SK-N-SH (cell line): ENCODE results near the gene ZNF19. TPM values are rescaled to one million over a fixed set of nuclear protein-coding genes. Genes with fewer than 3 reads are reported as not detected.

Source experiments
- CTCF ChIA-PET: fragments of 300-600, 350-600 bp; formaldehyde crosslinking; extraction: SDS; loops from one replicate; lab custom pipeline; 2021; lab: Yijun Ruan, JAX
- POLR2A ChIA-PET: fragments of 350-600 bp; sonication (Branson Sonifier 250); formaldehyde crosslinking; extraction: SDS; loops from one replicate; lab custom pipeline; 2020; ENCODE audit warnings: antibody characterized with exemption, inconsistent platforms; lab: Yijun Ruan, JAX
- DNase-seq: peaks from one replicate; pipeline ENCODE4 v3.0.0; 2012
- H2AFZ ChIP-seq: fragments of 200-600 bp; sonication (generic); 2 replicates; pipeline ENCODE4 v1.8.1; 2016; ENCODE audit warnings: antibody characterized with exemption, mild to moderate bottlenecking, low read depth
- H3F3A ChIP-seq: fragments of 200-600 bp; sonication (generic); replicated peaks from 2 replicates; pipeline ENCODE3; 2016; ENCODE audit warnings: antibody characterized with exemption, mild to moderate bottlenecking; ENCODE audit not compliant: insufficient read depth
- H3K27ac ChIP-seq, 2 experiments: fragments of 200-500 bp in 1 of 2; fragments of 200-600 bp in 1 of 2; sonication (Bioruptor generic) in 1 of 2; sonication (generic), shearing (Covaris generic) in 1 of 2; 2 replicates each; pipeline versions ENCODE4 v1.5.1 to v1.6.1; 2014 to 2016; ENCODE audit warnings: low read depth in 2 of 2, inconsistent platforms in 1 of 2, low read length in 1 of 2, mild to moderate bottlenecking in 1 of 2, mixed read lengths in 1 of 2
- H3K27me3 ChIP-seq: fragments of 200-600 bp; sonication (generic), shearing (Covaris generic); 2 replicates; pipeline ENCODE4 v1.6.1; 2016; ENCODE audit warnings: mixed run types; ENCODE audit not compliant: insufficient read depth
- H3K36me3 ChIP-seq, 2 experiments: fragments of 200-500 bp in 1 of 2; fragments of 200-600 bp in 1 of 2; sonication (Bioruptor generic) in 1 of 2; sonication (generic) in 1 of 2; replicated peaks in 1 of 2; 2 replicates each; pipeline versions ENCODE3 to v1.5.1; 2014 to 2016; ENCODE audit warnings: low read length in 1 of 2, mild to moderate bottlenecking in 1 of 2; ENCODE audit not compliant: insufficient read depth in 2 of 2, control insufficient read depth in 1 of 2
- H3K4me1 ChIP-seq, 2 experiments: fragments of 200-500 bp in 1 of 2; fragments of 200-600 bp in 1 of 2; sonication (Bioruptor generic) in 1 of 2; sonication (generic), shearing (Covaris generic) in 1 of 2; 2 replicates each; pipeline versions ENCODE4 v1.5.1 to v1.6.1; 2014 to 2016; ENCODE audit warnings: low read depth in 1 of 2, low read length in 1 of 2, mixed run types in 1 of 2; ENCODE audit not compliant: insufficient read depth in 2 of 2, control insufficient read depth in 1 of 2
- H3K4me2 ChIP-seq: fragments of 200-600 bp; sonication (generic), shearing (Covaris generic); 2 replicates; pipeline ENCODE4 v1.6.1; 2017; ENCODE audit warnings: mixed run types
- H3K4me3 ChIP-seq, 2 experiments: fragments of 200-500 bp in 1 of 2; fragments of 200-600 bp in 1 of 2; sonication (Bioruptor generic) in 1 of 2; sonication (generic), shearing (Covaris generic) in 1 of 2; 2 replicates each; pipeline versions ENCODE4 v1.5.1 to v1.8.1; 2014 to 2016; ENCODE audit warnings: low read depth in 2 of 2, inconsistent platforms in 1 of 2, low read length in 1 of 2, mild to moderate bottlenecking in 1 of 2, mixed read lengths in 1 of 2, moderate library complexity in 1 of 2
- H3K79me2 ChIP-seq: fragments of 200-600 bp; sonication (generic); 2 replicates; pipeline ENCODE4 v1.8.1; 2017; ENCODE audit warnings: mild to moderate bottlenecking; ENCODE audit not compliant: insufficient read depth
- H3K9ac ChIP-seq: fragments of 200-600 bp; sonication (generic); 2 replicates; pipeline ENCODE4 v1.6.1; 2017; ENCODE audit warnings: mixed run types
- H3K9me2 ChIP-seq: fragments of 200-600 bp; sonication (generic); 2 replicates; pipeline ENCODE4 v1.6.1; 2017; ENCODE audit warnings: mixed run types
- H3K9me3 ChIP-seq: fragments of 200-600 bp; sonication (generic); 2 replicates; pipeline ENCODE4 v1.6.1; 2017; ENCODE audit warnings: mixed run types, mild to moderate bottlenecking, moderate library complexity
- H4K20me1 ChIP-seq: fragments of 200-600 bp; sonication (generic); 2 replicates; pipeline ENCODE4 v1.6.1; 2017; ENCODE audit warnings: mild to moderate bottlenecking, mixed run types; ENCODE audit not compliant: insufficient read depth
- CHD2 ChIP-seq: fragments of 150-350 bp; IDR thresholded peaks from 2 replicates; pipeline ENCODE4 v1.6.1; 2018; ENCODE audit warnings: low read length; ENCODE audit not compliant: partially characterized antibody
- ELF1 ChIP-seq: IDR thresholded peaks from 2 replicates; pipeline ENCODE4 v1.4.0; 2012
- EZH2phosphoT487 ChIP-seq: fragments of 200-600 bp; sonication (generic); IDR thresholded peaks from 2 replicates; pipeline ENCODE4 v1.6.1; 2017; ENCODE audit warnings: low read depth, mixed run types, mild to moderate bottlenecking, antibody characterized with exemption, moderate library complexity, borderline replicate concordance
- FOXM1 ChIP-seq: IDR thresholded peaks from 2 replicates; pipeline ENCODE4 v1.4.0; 2012; ENCODE audit warnings: low read depth, mild to moderate bottlenecking
- GATA2 ChIP-seq: sonication (generic); formaldehyde crosslinking; IDR thresholded peaks from 2 replicates; pipeline ENCODE4 v1.5.0; 2020; ENCODE audit warnings: mild to moderate bottlenecking, missing genetic modification reagents
- MAX ChIP-seq: IDR thresholded peaks from 2 replicates; pipeline ENCODE4 v1.4.0; 2012; ENCODE audit warnings: low read depth
- MXI1 ChIP-seq: IDR thresholded peaks from 2 replicates; pipeline ENCODE4 v1.6.1; 2012; ENCODE audit warnings: mild to moderate bottlenecking, low read depth, low read length, improper control_type of control experiment
- NFIC ChIP-seq: IDR thresholded peaks from 2 replicates; pipeline ENCODE4 v1.4.0; 2012; ENCODE audit warnings: borderline replicate concordance
- POLR2AphosphoS5 ChIP-seq: IDR thresholded peaks from 2 replicates; pipeline ENCODE4 v1.6.1; 2012; ENCODE audit warnings: low read depth, low read length
- RCOR1 ChIP-seq: fragments of 150-350 bp; IDR thresholded peaks from 2 replicates; pipeline ENCODE4 v1.6.1; 2017; ENCODE audit warnings: antibody characterized with exemption, low read length
- TAF1 ChIP-seq: IDR thresholded peaks from 2 replicates; pipeline ENCODE4 v1.6.1; 2012; ENCODE audit warnings: low read depth, mild to moderate bottlenecking, low read length, moderate library complexity, borderline replicate concordance
- TCF12 ChIP-seq: IDR thresholded peaks from 2 replicates; pipeline ENCODE4 v1.4.0; 2012
- TEAD4 ChIP-seq: IDR thresholded peaks from 2 replicates; pipeline ENCODE4 v1.4.0; 2012; ENCODE audit warnings: mild to moderate bottlenecking, borderline replicate concordance; ENCODE audit not compliant: insufficient read depth
- ZBTB33 ChIP-seq: IDR thresholded peaks from 2 replicates; pipeline ENCODE4 v1.4.0; 2012; ENCODE audit warnings: low read depth, borderline replicate concordance
- WGBS: methylation state at CpG from one replicate; pipeline ENCODE4 v1.1.6; 2017; ENCODE audit warnings: low lambda C conversion rate; 5-methylcytosine and 5-hydroxymethylcytosine counted together
- polyA plus RNA-seq, 3 experiments: library from polyadenylated mRNA; depleted of rRNA; stranded (reverse); fragments of >200 nt; gene quantifications; 2 replicates each; pipeline ENCODE4 v1.2.3, GENCODE V29; 2012
- TF ChIP-seq, protein P1 (sequence below): fragments of 150-350 bp; IDR thresholded peaks from 2 replicates; pipeline ENCODE4 v1.6.1; 2016; ENCODE audit warnings: mild to moderate bottlenecking, low read depth, low read length
- TF ChIP-seq, protein P2 (sequence below): fragments of 200-600 bp; sonication (generic); IDR thresholded peaks from 2 replicates; pipeline ENCODE4 v1.6.1; 2017; ENCODE audit warnings: antibody characterized with exemption, mild to moderate bottlenecking, moderate library complexity

ZNF19 gene
- polyA plus RNA-seq, 1 of the 3 experiments (the other 2 are of a cell fraction), result 1.4 TPM

GRCh38 chr16:71513302-71513701, 24.2 kb upstream of the ZNF19 start:
- Histone ChIP-seq H3K36me3 (no peaks in the 10 kb centered on the region), H3K27me3 (no peaks in the 10 kb centered on the region; the same call in 1 of the 2 replicates), H3K9me2 (no peaks in the 10 kb centered on the region), H3F3A (no peaks in the 10 kb centered on the region), H4K20me1 (no peaks in the 10 kb centered on the region), H3K79me2 (no peaks in the 10 kb centered on the region), H3K4me2 (no peak overlapping the region), H2AFZ (no peak overlapping the region), H3K9ac (no peak overlapping the region), H3K4me1 (no peaks in the 10 kb centered on the region), H3K4me3 (no peak overlapping the region), H3K27ac (no peak overlapping the region), H3K9me3 (no peaks in the 10 kb centered on the region)
- 8% methylated on average over 1 of the region's 1 CpG for WGBS
- CTCF ChIA-PET, result no interaction called here
- POLR2A ChIA-PET, result no interaction called here
- TF ChIP-seq TEAD4 (no peak), POLR2AphosphoS5 (no peak), EZH2phosphoT487 (no peak), ELF1 (no peak), FOXM1 (no peak), CHD2 (no peak), TCF12 (no peak)
- TF ChIP-seq, protein P1, sequence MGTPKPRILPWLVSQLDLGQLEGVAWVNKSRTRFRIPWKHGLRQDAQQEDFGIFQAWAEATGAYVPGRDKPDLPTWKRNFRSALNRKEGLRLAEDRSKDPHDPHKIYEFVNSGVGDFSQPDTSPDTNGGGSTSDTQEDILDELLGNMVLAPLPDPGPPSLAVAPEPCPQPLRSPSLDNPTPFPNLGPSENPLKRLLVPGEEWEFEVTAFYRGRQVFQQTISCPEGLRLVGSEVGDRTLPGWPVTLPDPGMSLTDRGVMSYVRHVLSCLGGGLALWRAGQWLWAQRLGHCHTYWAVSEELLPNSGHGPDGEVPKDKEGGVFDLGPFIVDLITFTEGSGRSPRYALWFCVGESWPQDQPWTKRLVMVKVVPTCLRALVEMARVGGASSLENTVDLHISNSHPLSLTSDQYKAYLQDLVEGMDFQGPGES, result no peak
- TF ChIP-seq, protein P2, sequence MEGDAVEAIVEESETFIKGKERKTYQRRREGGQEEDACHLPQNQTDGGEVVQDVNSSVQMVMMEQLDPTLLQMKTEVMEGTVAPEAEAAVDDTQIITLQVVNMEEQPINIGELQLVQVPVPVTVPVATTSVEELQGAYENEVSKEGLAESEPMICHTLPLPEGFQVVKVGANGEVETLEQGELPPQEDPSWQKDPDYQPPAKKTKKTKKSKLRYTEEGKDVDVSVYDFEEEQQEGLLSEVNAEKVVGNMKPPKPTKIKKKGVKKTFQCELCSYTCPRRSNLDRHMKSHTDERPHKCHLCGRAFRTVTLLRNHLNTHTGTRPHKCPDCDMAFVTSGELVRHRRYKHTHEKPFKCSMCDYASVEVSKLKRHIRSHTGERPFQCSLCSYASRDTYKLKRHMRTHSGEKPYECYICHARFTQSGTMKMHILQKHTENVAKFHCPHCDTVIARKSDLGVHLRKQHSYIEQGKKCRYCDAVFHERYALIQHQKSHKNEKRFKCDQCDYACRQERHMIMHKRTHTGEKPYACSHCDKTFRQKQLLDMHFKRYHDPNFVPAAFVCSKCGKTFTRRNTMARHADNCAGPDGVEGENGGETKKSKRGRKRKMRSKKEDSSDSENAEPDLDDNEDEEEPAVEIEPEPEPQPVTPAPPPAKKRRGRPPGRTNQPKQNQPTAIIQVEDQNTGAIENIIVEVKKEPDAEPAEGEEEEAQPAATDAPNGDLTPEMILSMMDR, result no peak
- DNase-seq, result no peak

- ChIA-PET CTCF (interaction anchor here (3.6 kb wide), 1 partner anchor 94 kb away, joined by 11 read pairs; no protein-coding TSS in a partner anchor), POLR2A (no interaction called here)
- no peak overlapping the region for H3K27ac ChIP-seq
Measured at GRCh38 chr16:71507061-71507460, 17.9 kb upstream of the ZNF19 start.

More at GRCh38 chr16:71507061-71507460, 17.9 kb upstream of the ZNF19 start:
- H3K36me3 ChIP-seq, result no peaks in the 10 kb centered on the region
- H3K4me2 ChIP-seq, result no peak overlapping the region
- TF ChIP-seq MAX (no peak), TAF1 (no peak), TCF12 (no peak), ZBTB33 (no peak), NFIC (no peak), GATA2 (CRISPR knock-in tag) (no peak), RCOR1 (no peak), MXI1 (no peak)
- 3% methylated on average over 1 of the region's 1 CpG for WGBS
- H3K4me1 ChIP-seq, result no peaks in the 10 kb centered on the region
- H3K9ac ChIP-seq, result no peak overlapping the region
- H3K9me2 ChIP-seq, result no peaks in the 10 kb centered on the region
- H3K4me3 ChIP-seq, result no peak overlapping the region
- H3K79me2 ChIP-seq, result no peaks in the 10 kb centered on the region
- DNase-seq, result no peak
- no peaks in the 10 kb centered on the region for H4K20me1 ChIP-seq
- H3F3A ChIP-seq, result no peaks in the 10 kb centered on the region
- no peaks in the 10 kb centered on the region for H3K9me3 ChIP-seq
- no peaks in the 10 kb centered on the region; the same call in 1 of the 2 replicates for H3K27me3 ChIP-seq
- no peak overlapping the region for H2AFZ ChIP-seq
